Myocyte (in vitro differentiated cells): ENCODE results near the gene AUTS2. TPM values are rescaled to one million over a fixed set of nuclear protein-coding genes. Genes with fewer than 3 reads are reported as not detected.

ENCODE experiments used
- DNase-seq: peaks from one replicate; pipeline ENCODE4 v3.0.0-alpha.2; 2012; ENCODE audit warnings: low read depth
- total RNA-seq: library from RNA; depleted of rRNA; stranded (reverse); fragments of >200 nt; gene quantifications from 2 replicates; pipeline ENCODE4 v1.2.3, GENCODE V29; 2014

AUTS2 gene
- total RNA-seq, 1 donor from 2014 or later = 4.4 TPM

DNA sequence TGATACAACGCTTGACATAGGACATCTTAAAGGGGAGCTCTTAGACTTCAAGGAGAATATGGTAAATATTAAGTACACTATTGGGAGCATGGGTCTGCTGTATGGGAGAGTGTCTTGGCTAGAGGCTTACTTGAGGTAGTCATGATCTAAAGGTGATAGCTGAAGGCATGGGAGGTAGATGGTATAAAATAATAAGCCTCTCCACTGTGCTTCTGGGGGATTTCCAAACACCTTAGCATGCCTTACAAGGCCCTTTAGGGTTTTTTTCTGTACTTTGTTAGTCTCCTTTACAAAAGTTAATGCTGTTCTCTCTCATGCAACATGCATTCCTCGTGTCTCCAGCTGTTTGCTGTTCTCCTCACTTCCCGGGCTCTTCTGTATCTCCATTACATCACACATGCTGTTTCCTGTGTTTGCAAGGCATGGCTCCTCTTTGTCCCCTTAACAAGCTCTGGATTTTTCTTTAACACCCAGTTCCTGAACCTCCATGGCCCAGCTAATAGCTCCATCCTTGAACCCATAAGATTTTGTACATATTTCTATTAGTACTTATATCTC is 449.7 kb downstream of the AUTS2 start:
- DNase-seq = no peak

DNA sequence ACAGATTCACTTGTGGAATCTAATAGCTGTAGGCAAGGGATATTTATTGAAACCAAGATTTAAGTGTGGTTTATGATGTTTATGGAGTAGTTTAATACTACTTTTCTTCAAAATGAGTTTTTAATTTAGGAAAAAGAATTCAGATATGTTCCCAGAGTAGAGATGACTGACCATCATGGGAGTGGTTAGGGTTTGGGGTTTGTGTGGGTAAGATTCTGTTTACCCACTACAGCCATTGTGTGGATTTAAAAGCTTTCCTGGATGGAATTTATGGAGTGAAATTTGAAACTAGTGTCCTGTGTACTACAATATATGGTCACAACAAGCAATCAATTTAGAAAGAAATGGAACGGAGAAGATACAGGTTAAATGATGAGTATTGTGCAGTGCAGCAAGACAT is 453.5 kb downstream of the AUTS2 start:
- DNase-seq = peak; percentile 40

DNA sequence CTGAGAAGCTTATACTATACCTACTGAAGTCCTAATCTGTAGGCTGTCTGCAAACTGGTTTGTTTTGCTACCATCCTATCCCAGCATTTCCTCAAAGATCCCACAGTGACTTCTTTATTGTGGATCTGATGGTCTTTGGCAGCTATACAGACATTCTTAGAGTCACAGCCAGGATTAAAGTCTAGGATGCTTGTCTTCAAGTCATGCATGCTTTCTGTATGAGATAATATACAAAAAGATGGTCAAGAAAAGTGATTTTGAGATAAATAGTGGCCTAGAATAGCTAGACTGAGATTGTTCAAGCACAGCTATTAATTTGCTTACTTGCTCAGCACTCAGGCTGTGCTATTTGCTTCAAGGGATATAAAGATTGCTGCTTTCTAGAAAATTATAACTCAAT is 454.4 kb downstream of the AUTS2 start:
- DNase-seq = peak; percentile 20

DNA sequence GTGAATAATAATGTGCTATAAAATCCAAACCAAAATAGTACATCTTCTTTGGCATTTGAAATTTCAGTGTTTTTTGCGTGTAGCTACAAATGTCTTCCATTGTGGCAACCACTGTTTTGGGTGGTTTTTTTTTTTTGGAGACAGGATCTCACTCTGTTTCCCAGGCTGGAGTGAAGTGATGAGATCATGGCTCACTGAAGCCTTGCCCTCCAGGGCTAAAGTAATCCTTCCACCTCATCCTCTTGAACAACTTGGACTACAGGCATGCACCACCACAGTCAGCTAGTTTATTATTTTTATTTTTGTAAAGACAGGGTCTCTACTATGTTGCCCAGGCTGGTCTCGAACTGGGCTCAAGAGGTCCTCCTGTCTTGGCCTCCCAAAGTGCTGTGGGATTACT is 455.1 kb downstream of the AUTS2 start:
- DNase-seq = no peak

DNA sequence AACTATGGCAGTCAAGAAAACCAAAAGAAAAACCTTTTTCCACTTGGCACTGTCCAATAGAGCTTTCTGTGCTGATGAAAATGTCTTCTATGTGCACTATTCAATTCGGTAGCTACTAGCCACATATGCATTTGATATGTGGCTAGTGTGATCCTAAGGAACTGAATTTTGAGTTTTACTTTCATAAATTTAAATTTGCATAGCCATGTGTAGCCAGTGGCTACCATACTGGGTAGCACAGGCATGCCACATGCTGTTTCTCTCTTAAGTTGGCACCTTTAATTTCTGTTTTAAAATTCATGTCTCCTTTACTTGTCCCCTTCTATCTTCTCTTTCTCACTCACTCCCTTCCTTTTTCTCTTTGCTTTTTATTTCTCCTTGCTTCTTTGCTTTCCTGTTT is 455.7 kb downstream of the AUTS2 start:
- no peak for DNase-seq

DNA sequence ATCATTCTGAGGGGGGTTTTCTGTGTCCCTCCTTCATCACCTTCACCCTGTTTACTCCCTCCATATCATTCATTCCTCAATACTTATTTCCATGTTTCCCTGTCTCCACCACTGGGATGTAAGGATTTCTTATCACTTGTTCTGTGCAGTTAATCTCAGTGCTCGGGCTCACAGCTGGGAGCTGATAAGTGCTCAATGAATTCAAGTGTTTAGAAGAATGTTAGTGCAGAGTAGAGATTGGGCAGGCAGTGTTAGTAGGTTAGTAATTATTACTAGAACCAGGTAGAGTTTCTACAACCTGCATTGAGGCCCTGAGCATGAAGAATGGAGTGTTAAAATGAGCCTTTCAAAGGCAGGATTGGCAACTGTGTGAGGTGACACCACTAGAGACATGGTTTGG is 458.1 kb downstream of the AUTS2 start:
- no peak for DNase-seq

DNA sequence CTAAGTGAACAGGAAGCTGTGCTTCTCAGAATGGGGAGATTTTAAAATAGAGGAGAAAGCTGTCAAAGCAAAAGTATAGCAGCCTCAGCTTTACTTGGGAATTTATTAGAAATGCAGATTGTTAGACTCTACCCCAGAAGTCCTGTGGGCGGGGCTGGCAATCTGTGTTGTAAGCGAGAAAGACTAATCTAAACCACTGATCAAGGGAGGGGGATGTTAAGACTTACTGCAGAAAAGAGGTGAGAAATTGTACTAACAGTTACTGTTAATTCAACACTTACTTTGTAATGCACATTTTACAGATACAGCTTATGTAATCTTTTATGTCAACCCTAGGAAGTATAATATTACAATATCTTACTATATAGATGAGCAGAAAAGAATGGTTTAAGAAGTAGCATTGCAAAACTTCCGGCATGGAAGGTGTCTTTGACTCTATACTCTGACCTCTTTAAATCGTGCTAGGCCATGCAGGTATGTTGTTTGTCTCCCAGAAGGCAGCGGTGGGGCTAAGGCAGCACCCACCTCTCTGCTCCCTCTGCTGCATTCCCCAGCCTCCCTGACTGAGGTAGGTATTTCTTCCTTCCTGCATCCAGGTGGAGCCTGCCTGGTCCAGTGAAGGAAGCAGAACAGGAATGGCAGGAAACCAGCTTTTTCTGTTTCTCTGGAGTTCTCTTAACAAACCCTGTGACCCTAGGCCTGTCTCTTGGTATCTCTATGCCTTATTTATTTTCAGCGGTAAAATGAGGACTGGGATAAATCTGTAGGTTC is 462.2 kb downstream of the AUTS2 start:
- DNase-seq = no peak

DNA sequence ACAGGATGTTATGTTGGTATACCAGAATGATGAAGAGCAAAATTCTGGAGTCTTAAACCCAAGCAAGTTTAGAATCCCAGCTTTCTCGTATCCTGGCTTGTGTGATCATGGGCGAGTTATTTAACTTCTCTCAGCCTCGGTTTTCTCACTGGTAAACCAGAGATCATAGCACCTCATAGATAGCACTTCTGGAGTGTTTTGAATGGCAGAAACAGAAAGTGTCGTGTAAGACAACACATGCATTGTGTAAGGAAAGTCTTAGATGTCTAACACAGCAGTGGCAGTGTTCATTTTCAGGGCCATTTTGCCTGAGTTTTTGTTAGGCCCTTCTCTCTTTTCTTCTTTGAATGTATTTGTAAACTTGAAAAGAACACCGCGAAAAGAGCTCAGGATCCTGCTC is 465.1 kb downstream of the AUTS2 start:
- DNase-seq = no peak

DNA sequence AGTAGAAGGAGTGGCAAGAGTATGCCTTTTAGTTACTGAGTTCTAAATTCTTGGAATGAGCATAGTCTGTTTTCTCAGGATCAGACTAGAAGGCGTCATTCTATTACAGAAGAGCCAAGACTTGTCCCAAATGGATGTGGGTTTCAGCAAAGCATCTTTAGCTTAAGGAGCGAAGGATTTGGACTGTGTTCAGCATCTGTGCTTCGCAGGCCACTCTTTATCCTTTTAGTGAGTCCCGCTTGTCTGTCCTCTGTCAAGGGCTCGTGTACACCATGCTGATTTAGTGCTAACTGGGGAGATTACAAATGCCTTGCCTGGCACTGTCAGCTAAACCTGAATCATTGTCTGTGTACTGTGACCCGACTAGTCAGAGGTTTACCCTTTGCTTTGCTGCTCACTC is 465.7 kb downstream of the AUTS2 start:
- no peak for DNase-seq

DNA sequence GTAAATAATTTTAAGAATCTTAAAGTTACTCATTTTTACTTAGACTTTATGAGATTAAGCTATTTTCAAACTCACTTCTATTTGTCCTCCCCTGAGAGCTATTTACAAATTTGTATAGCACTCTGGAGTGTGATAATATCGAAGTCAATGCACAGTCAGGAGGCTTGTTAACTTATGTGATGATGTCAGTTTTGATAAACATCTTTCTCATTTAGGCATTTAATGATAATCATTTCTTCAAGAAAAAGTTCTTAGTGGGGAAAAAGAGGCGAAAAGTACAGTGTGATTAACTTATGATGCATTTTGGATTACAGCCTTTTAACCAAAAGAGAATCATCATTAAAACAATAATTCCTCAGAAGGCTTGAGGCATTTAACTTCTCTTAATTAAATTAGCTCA is 468.6 kb downstream of the AUTS2 start:
- DNase-seq = no peak

DNA sequence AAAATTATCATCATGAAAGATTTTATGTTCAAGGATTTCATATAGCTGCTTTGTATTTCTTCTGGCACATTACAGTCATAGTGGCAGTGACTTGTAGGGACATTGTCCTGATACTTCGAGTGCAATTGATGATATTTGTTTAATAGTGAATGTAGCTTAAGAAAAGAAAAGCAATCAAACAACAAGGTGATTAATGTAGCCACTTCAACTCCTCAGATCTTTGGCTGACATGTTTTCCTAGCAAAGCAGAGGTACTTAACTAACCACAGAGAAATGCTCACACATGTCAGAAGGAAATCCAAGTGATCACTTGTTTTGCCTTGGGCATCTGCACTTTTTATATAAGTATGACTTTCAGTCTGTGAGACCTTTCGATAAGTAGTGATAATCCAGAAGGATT is 470.3 kb downstream of the AUTS2 start:
- DNase-seq = no peak

DNA sequence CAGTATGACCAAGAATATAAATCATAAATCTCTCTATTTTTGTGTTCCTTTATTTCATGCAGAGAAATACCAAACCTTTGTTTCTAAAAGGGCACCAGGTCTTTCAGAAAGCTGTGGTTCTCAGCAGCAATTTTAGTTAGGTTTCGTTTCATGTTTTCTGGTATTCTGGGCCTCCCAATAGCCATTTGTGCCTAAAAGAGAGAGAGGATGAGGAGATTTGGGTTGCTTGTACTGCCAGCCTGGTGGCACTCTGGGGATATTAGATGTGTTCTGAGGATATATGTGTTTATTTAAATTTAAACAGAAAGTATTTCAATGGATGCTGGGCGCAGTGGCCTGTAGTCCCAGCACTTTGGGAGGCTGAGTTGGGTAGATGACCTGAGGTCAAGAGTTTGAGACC is 471.7 kb downstream of the AUTS2 start:
- no peak for DNase-seq

DNA sequence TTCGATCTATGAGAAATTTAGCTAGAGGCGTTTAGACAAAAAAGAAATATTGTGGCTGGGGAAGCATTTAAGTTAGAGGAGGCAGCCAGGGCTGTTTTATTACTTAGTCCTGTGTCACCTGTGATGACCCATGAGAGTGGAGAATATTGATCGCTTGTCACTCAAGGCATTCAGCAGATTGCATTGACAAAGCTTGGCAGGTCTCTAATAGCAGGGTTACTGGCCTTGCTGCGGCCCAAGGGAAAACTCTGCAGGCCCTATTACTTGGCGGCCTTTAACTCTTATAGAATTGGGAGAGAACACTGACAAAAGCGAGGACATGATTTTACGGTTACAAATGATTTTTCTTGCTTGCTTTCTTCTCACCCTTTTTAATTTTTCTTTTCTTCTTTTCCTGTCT is 473.5 kb downstream of the AUTS2 start:
- DNase-seq = no peak

DNA sequence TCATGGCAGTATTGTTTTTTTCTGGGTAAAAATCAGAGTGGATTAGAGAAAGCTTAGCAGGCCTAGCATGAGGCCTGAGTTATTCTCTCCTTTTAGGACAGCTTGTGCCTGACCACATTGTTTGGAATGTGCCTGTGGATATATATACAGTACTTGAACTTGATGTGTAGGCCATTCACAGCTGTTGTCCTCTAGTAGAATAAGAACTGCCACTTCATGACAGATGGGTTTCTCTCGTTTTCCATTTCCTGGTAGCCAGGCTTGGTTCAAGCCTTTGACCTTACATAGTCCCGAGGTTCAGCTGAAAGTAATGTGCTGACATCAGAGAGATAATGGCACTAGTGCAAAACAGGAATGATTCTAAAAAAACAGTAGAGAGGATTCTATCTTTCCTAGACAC is 473.9 kb downstream of the AUTS2 start:
- peak; percentile 85 for DNase-seq

DNA sequence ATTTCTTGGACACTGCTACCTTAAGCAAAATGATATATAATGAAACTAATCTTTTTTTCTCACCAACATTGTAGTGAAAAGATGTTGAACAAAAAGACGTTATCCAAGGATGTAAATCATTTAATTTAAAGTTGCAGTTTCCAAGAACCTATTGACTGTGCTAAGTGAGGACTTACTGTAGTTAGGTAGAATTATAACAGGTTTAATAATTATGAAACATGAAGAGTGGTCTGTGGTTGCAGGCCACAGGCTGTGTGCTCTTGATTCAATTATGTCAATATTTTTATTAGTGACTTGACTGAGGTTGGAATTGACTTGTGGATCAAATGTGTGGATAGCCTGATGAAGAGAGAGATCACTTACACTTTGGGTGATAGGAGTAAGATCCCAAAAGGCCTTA is 478.1 kb downstream of the AUTS2 start:
- no peak for DNase-seq

DNA sequence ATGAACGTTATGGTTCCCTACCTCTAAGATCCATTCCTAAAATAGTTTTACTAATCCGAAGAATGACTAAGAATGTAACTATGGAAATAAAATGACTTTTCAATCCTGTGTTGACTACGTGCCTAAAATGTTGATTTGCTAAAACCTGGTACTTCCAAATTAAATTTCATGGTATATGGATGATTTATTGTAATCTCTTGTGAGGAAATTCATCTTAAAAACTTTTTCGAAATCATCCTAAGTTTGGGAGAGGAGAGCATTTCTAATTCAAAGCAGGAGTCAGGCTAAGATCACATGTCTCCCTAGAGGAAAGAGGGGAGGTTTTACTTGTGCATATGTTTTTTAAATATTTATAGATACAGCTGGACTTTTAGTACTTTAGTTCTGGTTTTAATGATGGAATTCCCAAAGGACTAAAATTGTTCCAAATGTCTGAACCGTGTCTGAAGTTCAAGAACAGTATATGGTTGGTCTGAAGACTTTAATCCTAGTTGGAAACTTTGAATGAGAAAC is 483.9 kb downstream of the AUTS2 start:
- DNase-seq = no peak

DNA sequence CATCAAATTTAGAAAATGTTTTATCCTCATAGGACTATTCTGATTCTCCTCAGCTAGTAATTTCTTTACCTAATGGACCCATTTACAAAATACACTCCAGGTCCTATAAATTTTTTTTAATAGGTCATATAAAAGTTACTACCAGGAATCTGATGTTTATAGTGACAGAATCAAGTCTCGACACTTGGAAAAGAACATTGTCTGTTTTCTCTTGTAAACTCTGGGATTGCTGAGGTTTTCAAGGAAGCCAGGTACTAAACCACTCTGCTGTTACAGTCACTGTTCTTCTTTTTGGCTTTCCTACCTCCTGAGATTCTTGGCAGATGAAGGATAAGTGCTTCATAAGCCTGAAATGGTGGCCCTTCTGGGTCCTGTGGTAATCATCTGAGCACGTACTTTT is 493.1 kb downstream of the AUTS2 start:
- DNase-seq = no peak

DNA sequence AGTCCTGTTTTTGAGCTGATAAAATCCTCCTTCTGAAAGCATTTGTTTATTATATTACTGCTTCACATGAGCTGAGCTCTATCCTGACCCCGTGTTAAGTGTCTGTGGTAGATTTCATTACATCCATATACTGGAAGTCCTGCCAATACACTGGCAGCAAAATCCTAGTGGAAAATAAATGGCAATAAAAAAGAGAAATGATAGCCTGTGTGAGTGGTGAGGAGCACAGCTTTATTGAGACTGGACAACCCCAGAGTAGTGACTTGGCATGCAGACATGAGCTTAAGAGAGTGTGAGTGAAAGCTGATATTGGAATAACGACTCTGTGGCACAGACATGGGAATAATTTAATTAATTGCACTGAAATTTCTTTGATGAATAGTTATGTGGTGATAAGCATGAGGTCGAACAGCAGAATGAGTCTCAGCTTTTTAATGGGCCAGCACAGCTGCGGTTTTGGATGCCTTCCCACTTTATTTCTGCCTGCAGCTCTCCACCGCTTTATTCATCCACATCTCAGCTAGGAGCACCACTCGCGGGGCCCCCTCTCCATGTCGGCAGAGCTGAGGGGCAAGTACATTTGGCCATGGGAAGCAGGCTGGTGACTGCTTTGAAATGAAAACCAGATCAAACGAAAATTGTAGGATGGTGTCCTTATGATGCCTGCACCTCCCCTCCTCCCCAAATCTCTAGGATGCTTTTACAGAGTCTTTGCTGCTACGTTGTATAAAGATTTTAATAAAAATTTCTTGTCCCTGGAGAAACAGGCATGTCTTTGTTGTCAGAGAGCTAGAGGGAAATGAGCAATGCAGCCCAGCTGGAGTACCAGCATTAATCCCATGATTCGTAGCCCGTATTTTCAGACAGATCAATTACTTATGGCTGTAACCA is 494.3 kb downstream of the AUTS2 start:
- DNase-seq = peak; percentile 89

DNA sequence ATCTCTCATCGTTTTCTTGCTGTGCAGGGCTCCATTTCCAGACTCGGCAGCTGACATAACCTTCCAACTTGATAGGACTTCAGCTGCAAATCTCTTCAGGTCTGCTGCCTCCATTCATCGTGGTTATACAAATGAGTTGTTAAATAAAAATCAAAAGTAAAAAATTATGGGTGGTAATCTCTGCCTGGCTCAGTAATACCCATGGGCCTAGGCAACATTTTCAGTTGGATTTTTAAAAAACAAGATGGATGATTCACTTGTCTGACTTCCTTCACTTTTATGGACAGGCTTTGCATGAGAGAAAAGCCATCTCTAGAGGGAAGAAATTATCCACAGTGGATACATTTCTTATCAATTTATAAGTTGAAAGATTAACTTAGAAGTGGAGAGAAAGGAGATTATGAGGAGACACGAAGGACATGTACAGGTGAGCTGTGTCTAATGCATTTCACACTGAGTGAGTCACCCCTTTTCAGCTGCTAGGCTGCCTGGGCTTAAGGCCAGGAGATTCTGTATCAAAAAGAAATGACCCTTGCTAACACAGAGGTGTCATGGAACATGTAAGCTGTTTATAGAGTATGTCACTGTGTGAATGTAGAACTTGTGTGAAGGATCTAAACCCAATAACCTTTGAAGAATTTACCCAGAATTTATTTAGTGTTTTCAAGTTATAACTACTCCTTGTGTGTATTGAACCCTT is 495.1 kb downstream of the AUTS2 start:
- peak; percentile 74 for DNase-seq

DNA sequence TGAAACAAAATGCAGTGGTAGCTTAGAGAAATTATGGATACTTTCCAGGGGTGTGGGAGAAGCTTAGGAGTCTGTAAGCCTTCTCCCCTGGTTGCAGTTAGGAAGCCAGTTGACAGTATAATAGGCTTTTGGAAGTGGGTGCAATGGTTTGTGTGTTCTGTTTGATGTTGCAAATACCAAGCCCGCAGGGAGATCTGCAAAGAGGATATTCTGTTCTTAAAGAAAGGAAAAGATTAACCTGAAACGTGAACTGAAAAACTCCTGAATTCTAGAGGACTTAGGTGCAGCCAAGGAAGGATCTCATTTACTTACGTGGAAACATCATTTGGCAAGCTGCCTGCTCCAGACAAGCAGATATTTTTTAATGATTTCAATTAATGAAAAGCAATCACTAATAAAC is 496.6 kb downstream of the AUTS2 start:
- DNase-seq = no peak

DNA sequence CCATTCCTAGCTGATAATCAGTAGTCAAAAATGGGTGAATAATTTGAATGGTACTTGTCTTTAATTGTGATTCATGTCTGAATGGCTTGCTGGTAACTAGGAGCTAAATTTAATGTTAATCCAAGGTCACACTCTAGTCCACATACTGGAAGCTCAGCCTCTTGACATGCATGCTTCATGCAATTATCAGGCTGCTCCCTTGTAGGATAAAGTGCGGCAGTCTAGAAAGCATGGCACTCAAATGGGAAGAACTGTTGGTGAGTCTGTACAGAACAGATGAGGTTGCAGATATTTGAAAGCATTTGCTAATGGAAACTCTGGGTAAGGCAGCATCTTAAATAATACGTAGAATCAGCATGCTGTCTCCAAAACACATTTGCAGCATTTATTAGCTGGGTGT is 499.4 kb downstream of the AUTS2 start:
- DNase-seq = no peak
